DND-41 (cell line): ENCODE results near the gene CAMP.

Experiments
- ATAC-seq: fragments of 200-7000 bp; cut with Tn5 transposase; 3 replicates; pipeline ENCODE4 v1.9.1; 2021; ENCODE audit warnings: low read depth; ENCODE audit not compliant: insufficient read depth
- DNase-seq: peaks from one replicate; pipeline ENCODE4 v3.0.0-alpha.2; 2020
- H2AFZ ChIP-seq: 2 replicates; pipeline ENCODE4 v1.6.0; 2012; ENCODE audit warnings: low read depth, low read length
- H3K27ac ChIP-seq: 2 replicates; pipeline ENCODE4 v1.5.1; 2012; ENCODE audit warnings: low read length, inconsistent platforms
- H3K27me3 ChIP-seq: fragments of 200-600 bp; sonication (generic); 2 replicates; pipeline ENCODE4 v1.6.0; 2012; ENCODE audit warnings: low read length, mild to moderate bottlenecking, inconsistent platforms; ENCODE audit not compliant: insufficient read depth, poor library complexity
- H3K36me3 ChIP-seq: 2 replicates; pipeline ENCODE4 v1.5.1; 2012; ENCODE audit warnings: low read length, inconsistent platforms; ENCODE audit not compliant: insufficient read depth
- H3K4me1 ChIP-seq: 2 replicates; pipeline ENCODE4 v1.5.1; 2012; ENCODE audit warnings: mild to moderate bottlenecking, low read length; ENCODE audit not compliant: insufficient read depth
- H3K4me2 ChIP-seq: 2 replicates; pipeline ENCODE4 v1.6.0; 2012; ENCODE audit warnings: mild to moderate bottlenecking, moderate library complexity, low read length, inconsistent platforms; ENCODE audit not compliant: insufficient read depth
- H3K4me3 ChIP-seq, 2 experiments: fragments of 200-600 bp in 1 of 2; shearing (Covaris generic) in 1 of 2; 2 replicates each; pipeline ENCODE4 v1.5.1; 2012 to 2016; ENCODE audit warnings: inconsistent platforms in 2 of 2, low read length in 2 of 2, mild to moderate bottlenecking in 2 of 2, low read depth in 1 of 2, moderate library complexity in 1 of 2
- H3K79me2 ChIP-seq: 2 replicates; pipeline ENCODE4 v1.6.0; 2012; ENCODE audit warnings: low read length, inconsistent platforms; ENCODE audit not compliant: insufficient read depth
- H3K9ac ChIP-seq: 2 replicates; pipeline ENCODE4 v1.6.0; 2012; ENCODE audit warnings: low read depth, mild to moderate bottlenecking, inconsistent platforms, low read length, moderate library complexity
- H3K9me3 ChIP-seq: 2 replicates; pipeline ENCODE4 v1.5.1; 2012; ENCODE audit warnings: low read length, moderate library complexity, mild to moderate bottlenecking, inconsistent platforms; ENCODE audit not compliant: insufficient read depth, severe bottlenecking
- H4K20me1 ChIP-seq: 2 replicates; pipeline ENCODE4 v1.6.0; 2012; ENCODE audit warnings: low read length; ENCODE audit not compliant: insufficient read depth
- EZH2 ChIP-seq: IDR thresholded peaks from 3 replicates; pipeline ENCODE4 v1.6.1; 2012; ENCODE audit warnings: borderline replicate concordance, low read depth, mild to moderate bottlenecking, moderate library complexity, low read length, inconsistent platforms; ENCODE audit not compliant: severe bottlenecking
- TF ChIP-seq, protein P1 (sequence below): IDR thresholded peaks from 2 replicates; pipeline ENCODE4 v1.5.1; 2012; ENCODE audit warnings: borderline replicate concordance, low read length, moderate library complexity, mild to moderate bottlenecking; ENCODE audit not compliant: poor library complexity, severe bottlenecking; ENCODE audit errors: extremely low read depth

CAMP gene

GRCh38 chr3:48217449-48217848, 5.8 kb upstream of the CAMP start:
- Histone ChIP-seq H3K27ac (no peak overlapping the region), H3K9ac (no peak overlapping the region), H3K4me1 (no peaks in the 10 kb centered on the region), H3K4me2 (no peak overlapping the region), H3K36me3 (no peaks in the 10 kb centered on the region), H3K9me3 (no peaks in the 10 kb centered on the region), H3K79me2 (no peaks in the 10 kb centered on the region), H2AFZ (no peak overlapping the region), H4K20me1 (no peaks in the 10 kb centered on the region; the same call in 1 of the 2 replicates), H3K27me3 (peaks cover 13% of the 10 kb centered on the region), H3K4me3 (no peak overlapping the region)
- ATAC-seq, result no peak
- no peak for DNase-seq
- TF ChIP-seq, protein P1, sequence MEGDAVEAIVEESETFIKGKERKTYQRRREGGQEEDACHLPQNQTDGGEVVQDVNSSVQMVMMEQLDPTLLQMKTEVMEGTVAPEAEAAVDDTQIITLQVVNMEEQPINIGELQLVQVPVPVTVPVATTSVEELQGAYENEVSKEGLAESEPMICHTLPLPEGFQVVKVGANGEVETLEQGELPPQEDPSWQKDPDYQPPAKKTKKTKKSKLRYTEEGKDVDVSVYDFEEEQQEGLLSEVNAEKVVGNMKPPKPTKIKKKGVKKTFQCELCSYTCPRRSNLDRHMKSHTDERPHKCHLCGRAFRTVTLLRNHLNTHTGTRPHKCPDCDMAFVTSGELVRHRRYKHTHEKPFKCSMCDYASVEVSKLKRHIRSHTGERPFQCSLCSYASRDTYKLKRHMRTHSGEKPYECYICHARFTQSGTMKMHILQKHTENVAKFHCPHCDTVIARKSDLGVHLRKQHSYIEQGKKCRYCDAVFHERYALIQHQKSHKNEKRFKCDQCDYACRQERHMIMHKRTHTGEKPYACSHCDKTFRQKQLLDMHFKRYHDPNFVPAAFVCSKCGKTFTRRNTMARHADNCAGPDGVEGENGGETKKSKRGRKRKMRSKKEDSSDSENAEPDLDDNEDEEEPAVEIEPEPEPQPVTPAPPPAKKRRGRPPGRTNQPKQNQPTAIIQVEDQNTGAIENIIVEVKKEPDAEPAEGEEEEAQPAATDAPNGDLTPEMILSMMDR, result no peak
- TF ChIP-seq EZH2, result no peak

DNA sequence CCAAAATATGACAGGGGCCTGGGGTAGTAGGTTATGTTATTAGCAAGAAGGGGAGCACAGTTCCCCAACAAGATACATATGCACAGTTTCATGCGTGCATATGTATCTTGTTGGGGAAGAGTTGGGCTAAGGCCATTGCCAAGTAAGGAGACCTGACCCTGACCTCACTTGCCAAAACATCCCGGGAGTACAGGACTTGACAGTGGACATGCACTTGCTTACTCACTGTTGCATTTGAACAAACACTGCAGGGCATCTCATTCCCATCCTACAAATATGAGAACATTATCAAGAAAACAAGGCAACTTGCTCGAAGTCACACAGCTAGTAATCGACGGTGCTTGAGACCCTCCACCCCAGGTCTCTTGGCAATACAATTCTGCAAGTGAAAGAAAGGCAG, 4.8 kb upstream of the CAMP start:
- ATAC-seq (no peak), DNase-seq (no peak)
- H2AFZ ChIP-seq, result no peak overlapping the region
- no peaks in the 10 kb centered on the region for H3K4me1 ChIP-seq
- H3K27ac ChIP-seq, result no peak overlapping the region
- no peak overlapping the region for H3K4me2 ChIP-seq
- H3K79me2 ChIP-seq, result no peaks in the 10 kb centered on the region
- peaks cover 13% of the 10 kb centered on the region for H3K27me3 ChIP-seq
- H3K9me3 ChIP-seq, result no peaks in the 10 kb centered on the region
- no peak for TF ChIP-seq EZH2
- TF ChIP-seq, protein P1, result no peak
- H3K36me3 ChIP-seq, result no peaks in the 10 kb centered on the region
- H4K20me1 ChIP-seq, result no peaks in the 10 kb centered on the region; the same call in 1 of the 2 replicates
- H3K9ac ChIP-seq, result no peak overlapping the region
- no peak overlapping the region for H3K4me3 ChIP-seq

DNA sequence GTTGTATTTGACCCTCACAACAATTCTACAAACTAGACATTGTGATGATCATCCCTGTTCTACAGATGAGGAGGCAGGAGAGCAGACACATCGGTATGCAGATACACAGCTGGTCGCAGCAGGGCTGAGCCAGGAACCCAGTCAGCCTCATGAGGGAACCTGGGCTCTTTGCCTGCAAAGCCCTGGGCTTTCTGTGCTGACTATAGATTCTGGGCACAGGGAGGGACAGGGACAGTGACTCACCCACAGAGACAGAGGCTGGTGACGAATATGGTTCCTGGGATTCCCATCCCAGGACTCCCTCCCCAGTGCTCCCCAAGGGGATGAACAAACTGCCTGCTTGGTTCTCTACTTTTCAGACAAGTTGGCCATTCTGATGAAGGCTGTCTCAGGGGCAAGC, 3.8 kb upstream of the CAMP start:
- Histone ChIP-seq H3K36me3 (no peaks in the 10 kb centered on the region), H3K27ac (no peak overlapping the region), H3K27me3 (peaks cover 13% of the 10 kb centered on the region), H3K4me1 (no peaks in the 10 kb centered on the region), H4K20me1 (no peaks in the 10 kb centered on the region; the same call in 1 of the 2 replicates), H2AFZ (no peak overlapping the region), H3K79me2 (no peaks in the 10 kb centered on the region), H3K4me3 (no peak overlapping the region), H3K9me3 (no peaks in the 10 kb centered on the region), H3K4me2 (no peak overlapping the region), H3K9ac (no peak overlapping the region)
- no peak for DNase-seq
- ATAC-seq, result no peak
- TF ChIP-seq, protein P1, result no peak
- no peak for TF ChIP-seq EZH2

GRCh38 chr3:48220746-48221145, 2.5 kb upstream of the CAMP start:
- TF ChIP-seq, protein P1, result no peak
- TF ChIP-seq EZH2, result no peak
- DNase-seq, result no peak
- Histone ChIP-seq H3K9ac (no peak overlapping the region), H3K9me3 (no peaks in the 10 kb centered on the region), H4K20me1 (no peaks in the 10 kb centered on the region; the same call in 1 of the 2 replicates), H2AFZ (no peak overlapping the region), H3K4me3 (no peak overlapping the region), H3K79me2 (no peaks in the 10 kb centered on the region), H3K27me3 (peaks cover 8% of the 10 kb centered on the region), H3K4me2 (no peak overlapping the region), H3K36me3 (no peaks in the 10 kb centered on the region), H3K27ac (no peak overlapping the region), H3K4me1 (no peaks in the 10 kb centered on the region)
- ATAC-seq, result no peak
